C4-2B (cell line): Measurements from ENCODE around the gene MTIF2.
"Not testable (repeated sequence)": the region's sequence is repeated elsewhere in the genome, so short reads cannot be mapped to it uniquely, and the experiment has no call there.

Source experiments
- H3K27ac ChIP-seq: fragments of 450-650 bp; 2 replicates; pipeline ENCODE4 v1.5.1; 2017
- CTCF ChIP-seq: fragments of 450-650 bp; conservative IDR thresholded peaks from 2 replicates; pipeline ENCODE4 v1.5.1; 2017; ENCODE audit warnings: mild to moderate bottlenecking
- ZFX ChIP-seq: fragments of 450-650 bp; IDR thresholded peaks from 2 replicates; pipeline ENCODE4 v1.6.1; 2017

MTIF2 gene

GRCh38 chr2:55233658-55233940 lies 35.4 kb downstream of the MTIF2 start:
- peak overlapping the region; percentile 93 for H3K27ac ChIP-seq
- TF ChIP-seq ZFX = no peak
- TF ChIP-seq CTCF = no peak

GRCh38 chr2:55232863-55233657 lies 36.0 kb downstream of the MTIF2 start:
- H3K27ac ChIP-seq = peak overlapping the region; percentile 93

GRCh38 chr2:55232084-55232862 lies 36.8 kb downstream of the MTIF2 start, which contains the start of the genes CLHC1 and RPS27A:
TSS of gene CLHC1 (minus strand) at chr2:55232293. CDS start at chr2:55222411, 9,882 bp downstream.
TSS of gene RPS27A (plus strand) at chr2:55232688. CDS start at chr2:55232825, 137 bp downstream.
- H3K27ac ChIP-seq = peak within 1 kb of the TSS; percentile 93
- TF ChIP-seq CTCF (no peak), ZFX (no peak)

More at GRCh38 chr2:55232863-55233657, 36.0 kb downstream of the MTIF2 start:
- TF ChIP-seq CTCF = no peak
- TF ChIP-seq ZFX = no peak

GRCh38 chr2:55231546-55232083 lies 37.4 kb downstream of the MTIF2 start:
- TF ChIP-seq ZFX (no peak), CTCF (no peak)
- H3K27ac ChIP-seq = peak overlapping the region; percentile 93

GRCh38 chr2:55230551-55230950 lies 38.5 kb downstream of the MTIF2 start:
- no peak for TF ChIP-seq ZFX
- no peak for TF ChIP-seq CTCF
- H3K27ac ChIP-seq = peak overlapping the region; percentile 93

- TF ChIP-seq CTCF = no peak
- TF ChIP-seq ZFX = no peak
- no peak overlapping the region for H3K27ac ChIP-seq
Measured at GRCh38 chr2:55229221-55229620, 39.8 kb downstream of the MTIF2 start.

GRCh38 chr2:55228226-55228563 lies 40.8 kb downstream of the MTIF2 start:
- H3K27ac ChIP-seq = no peak overlapping the region
- TF ChIP-seq CTCF (no peak), ZFX (no peak)

- not testable (repeated sequence) for H3K27ac ChIP-seq
Measured at GRCh38 chr2:55227437-55228225, 41.4 kb downstream of the MTIF2 start.
